Adrenal gland (tissue), 5 donors: ENCODE data around the gene NUTF2.

Experiments used
- POLR2A ChIP-seq, 2 donors: fragments of 450-650 bp; IDR thresholded peaks; one replicate each; pipeline ENCODE4 v1.6.1; 2017; ENCODE audit warnings: antibody characterized with exemption in 2 of 2, mild to moderate bottlenecking in 2 of 2, moderate library complexity in 1 of 2
- TF ChIP-seq, protein P1 (sequence below), 6 experiments: fragments of 450-650 bp in 4 of 6; fragments of 200-600 bp in 2 of 6; sonication (generic) in 1 of 6; IDR thresholded peaks; 1 replicate in 5 of 6; 2 replicates in 1 of 6; pipeline versions ENCODE4 v1.5.1 to v1.8.0; 2016 to 2021; ENCODE audit warnings: antibody characterized with exemption in 6 of 6, mild to moderate bottlenecking in 2 of 6, moderate library complexity in 1 of 6
- donor health status: DM: no; HTN: no; CAD: no.

DNA sequence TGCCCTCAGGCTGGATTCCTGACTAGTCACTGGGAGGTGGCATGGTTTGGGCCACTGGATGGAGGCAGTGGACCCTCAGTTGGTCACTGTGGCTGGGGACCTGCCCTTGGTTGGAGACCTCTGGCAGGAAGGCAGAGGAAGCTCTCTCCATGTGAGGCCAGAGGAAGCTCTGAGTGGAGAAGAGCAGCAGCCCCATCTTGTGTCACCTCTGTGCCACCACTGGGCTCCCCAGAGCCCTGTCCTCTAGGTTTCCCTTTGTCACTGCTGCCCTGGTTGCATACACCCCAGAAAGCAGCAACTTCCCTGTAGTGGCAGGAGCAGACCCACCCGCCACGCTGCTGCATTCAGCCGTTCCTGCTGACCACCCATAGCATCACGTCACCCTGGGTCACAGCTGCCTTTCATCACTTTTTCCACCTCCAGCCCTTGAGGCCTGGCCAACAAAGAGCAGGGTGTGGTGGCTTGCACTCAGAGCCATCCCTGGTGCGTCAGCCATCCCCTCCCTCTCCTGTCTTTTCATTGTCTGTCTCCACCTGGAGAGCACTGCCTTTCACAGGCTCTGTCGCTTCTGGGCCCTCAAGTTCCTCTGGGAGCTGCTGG, 73.0 kb downstream of the NUTF2 start:
- TF ChIP-seq POLR2A (IDR thresholded peaks at IDR 0.05): no peak
- TF ChIP-seq, protein P1, sequence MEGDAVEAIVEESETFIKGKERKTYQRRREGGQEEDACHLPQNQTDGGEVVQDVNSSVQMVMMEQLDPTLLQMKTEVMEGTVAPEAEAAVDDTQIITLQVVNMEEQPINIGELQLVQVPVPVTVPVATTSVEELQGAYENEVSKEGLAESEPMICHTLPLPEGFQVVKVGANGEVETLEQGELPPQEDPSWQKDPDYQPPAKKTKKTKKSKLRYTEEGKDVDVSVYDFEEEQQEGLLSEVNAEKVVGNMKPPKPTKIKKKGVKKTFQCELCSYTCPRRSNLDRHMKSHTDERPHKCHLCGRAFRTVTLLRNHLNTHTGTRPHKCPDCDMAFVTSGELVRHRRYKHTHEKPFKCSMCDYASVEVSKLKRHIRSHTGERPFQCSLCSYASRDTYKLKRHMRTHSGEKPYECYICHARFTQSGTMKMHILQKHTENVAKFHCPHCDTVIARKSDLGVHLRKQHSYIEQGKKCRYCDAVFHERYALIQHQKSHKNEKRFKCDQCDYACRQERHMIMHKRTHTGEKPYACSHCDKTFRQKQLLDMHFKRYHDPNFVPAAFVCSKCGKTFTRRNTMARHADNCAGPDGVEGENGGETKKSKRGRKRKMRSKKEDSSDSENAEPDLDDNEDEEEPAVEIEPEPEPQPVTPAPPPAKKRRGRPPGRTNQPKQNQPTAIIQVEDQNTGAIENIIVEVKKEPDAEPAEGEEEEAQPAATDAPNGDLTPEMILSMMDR (IDR thresholded peaks at IDR 0.05): no peak
